IMR-90 (cell line): ENCODE results near the gene ST3GAL3. TPM values are rescaled to one million over a fixed set of nuclear protein-coding genes. Genes with fewer than 3 reads are reported as not detected.

Source experiments
- ATAC-seq: fragments of 200-7000 bp; cut with Tn5 transposase; 2 replicates; pipeline ENCODE4 v1.9.1; 2020; ENCODE audit warnings: low read depth, mild to moderate bottlenecking, moderate library complexity
- BruUV-seq: library from RNA; stranded (reverse); fragments of 400-500 nt; replicated peaks from 2 replicates; lab custom pipeline; 2021; lab: Mats Ljungman, UMichigan
- CTCF ChIA-PET: fragments of 300-600 bp; formaldehyde crosslinking; extraction: SDS; loops from one replicate; lab custom pipeline; 2021; ENCODE audit warnings: antibody characterized with exemption; lab: Yijun Ruan, JAX
- POLR2A ChIA-PET: fragments of 300-600 bp; sonication (Branson Sonifier 250); formaldehyde crosslinking; loops from one replicate; lab custom pipeline; 2022; ENCODE audit warnings: antibody characterized with exemption; ENCODE audit not compliant: unreplicated experiment; lab: Charles Lee
- DNase-seq: peaks from one replicate; pipeline ENCODE4 v3.0.0; 2013
- H2AFZ ChIP-seq: replicated peaks from 2 replicates; pipeline ENCODE3; 2013; ENCODE audit warnings: low read length, mild to moderate bottlenecking; ENCODE audit not compliant: poor library complexity
- H2AK5ac ChIP-seq: 2 replicates; pipeline ENCODE4 v1.6.1; 2013; ENCODE audit warnings: low read depth, low read length, inconsistent platforms
- H2AK9ac ChIP-seq: replicated peaks from 2 replicates; pipeline ENCODE3; 2013; ENCODE audit warnings: mild to moderate bottlenecking, low read depth, low read length, moderate library complexity; ENCODE audit not compliant: poor library complexity
- H2BK120ac ChIP-seq: 2 replicates; pipeline ENCODE4 v1.6.1; 2013; ENCODE audit warnings: low read depth, low read length, inconsistent platforms
- H2BK15ac ChIP-seq: 3 replicates; pipeline ENCODE4 v1.6.1; 2013; ENCODE audit warnings: low read depth, low read length, inconsistent platforms
- H2BK20ac ChIP-seq: 2 replicates; pipeline ENCODE4 v1.6.1; 2013; ENCODE audit warnings: low read depth, mild to moderate bottlenecking, inconsistent platforms, low read length, moderate library complexity
- H2BK5ac ChIP-seq: 2 replicates; pipeline ENCODE4 v1.6.1; 2013; ENCODE audit warnings: mild to moderate bottlenecking, low read depth, low read length, inconsistent platforms; ENCODE audit not compliant: poor library complexity, severe bottlenecking
- H3K14ac ChIP-seq: replicated peaks from 2 replicates; pipeline ENCODE4 v1.6.1; 2013; ENCODE audit warnings: low read depth, low read length, inconsistent platforms
- H3K18ac ChIP-seq: 2 replicates; pipeline ENCODE4 v1.6.1; 2013; ENCODE audit warnings: low read depth, low read length, control low read depth
- H3K23ac ChIP-seq: 2 replicates; pipeline ENCODE4 v1.6.1; 2013; ENCODE audit warnings: low read depth, low read length, inconsistent platforms
- H3K27ac ChIP-seq: 2 replicates; pipeline ENCODE4 v1.5.1; 2013; ENCODE audit warnings: mild to moderate bottlenecking, control low read depth, low read length; ENCODE audit not compliant: insufficient read depth
- H3K27me3 ChIP-seq: 2 replicates; pipeline ENCODE4 v1.6.1; 2013; ENCODE audit warnings: low read length; ENCODE audit not compliant: control insufficient read depth, insufficient read depth
- H3K36me3 ChIP-seq: 2 replicates; pipeline ENCODE4 v1.6.1; 2013; ENCODE audit warnings: low read length, mixed read lengths; ENCODE audit not compliant: control insufficient read depth, insufficient read depth
- H3K4ac ChIP-seq: 2 replicates; pipeline ENCODE4 v1.6.1; 2013; ENCODE audit warnings: low read depth, low read length, inconsistent platforms
- H3K4me1 ChIP-seq: 2 replicates; pipeline ENCODE4 v1.6.1; 2013; ENCODE audit warnings: low read length, mixed read lengths; ENCODE audit not compliant: control insufficient read depth, insufficient read depth
- H3K4me2 ChIP-seq: 2 replicates; pipeline ENCODE4 v1.6.1; 2013; ENCODE audit warnings: low read depth, mild to moderate bottlenecking, control low read depth, low read length, moderate library complexity
- H3K4me3 ChIP-seq: 2 replicates; pipeline ENCODE4 v1.5.1; 2013; ENCODE audit warnings: low read depth, mild to moderate bottlenecking, control low read depth, low read length, moderate library complexity; ENCODE audit not compliant: insufficient read depth
- H3K56ac ChIP-seq: 2 replicates; pipeline ENCODE4 v1.6.1; 2013; ENCODE audit warnings: low read length, inconsistent platforms; ENCODE audit not compliant: insufficient read depth; ENCODE audit errors: extremely low read depth
- H3K79me1 ChIP-seq, 2 experiments: 2 replicates each; pipeline ENCODE4 v1.6.1; 2013; ENCODE audit warnings: low read length in 2 of 2, inconsistent platforms in 1 of 2, low read depth in 1 of 2
- H3K9ac ChIP-seq: 2 replicates; pipeline ENCODE4 v1.6.1; 2013; ENCODE audit warnings: low read depth, low read length, control low read depth
- H3K9me1 ChIP-seq: 2 replicates; pipeline ENCODE4 v1.6.1; 2013; ENCODE audit warnings: low read length, inconsistent platforms; ENCODE audit not compliant: insufficient read depth
- H3K9me3 ChIP-seq: 2 replicates; pipeline ENCODE4 v1.6.1; 2013; ENCODE audit warnings: low read length; ENCODE audit not compliant: control insufficient read depth, insufficient read depth
- H4K20me1 ChIP-seq: 2 replicates; pipeline ENCODE4 v1.6.1; 2013; ENCODE audit warnings: low read length, inconsistent platforms; ENCODE audit not compliant: insufficient read depth
- H4K5ac ChIP-seq: 2 replicates; pipeline ENCODE4 v1.6.1; 2013; ENCODE audit warnings: mild to moderate bottlenecking, low read depth, low read length, control low read depth
- H4K8ac ChIP-seq, 2 experiments: 2 replicates each; pipeline ENCODE4 v1.6.1; 2013; ENCODE audit warnings: low read depth in 2 of 2, low read length in 2 of 2, control low read depth in 1 of 2, inconsistent platforms in 1 of 2
- H4K91ac ChIP-seq: 2 replicates; pipeline ENCODE4 v1.6.1; 2013; ENCODE audit warnings: low read depth, low read length, inconsistent platforms; ENCODE audit not compliant: insufficient read depth
- CHD1 ChIP-seq: IDR thresholded peaks from 2 replicates; pipeline ENCODE4 v1.6.1; 2012; ENCODE audit warnings: low read depth, low read length, improper control_type of control experiment
- WGBS, 2 experiments: methylation state at CpG; one replicate each; pipeline versions ENCODE4 v1.1.5 to v1.1.7; 2013; ENCODE audit warnings: missing lambda C conversion rate in 2 of 2; ENCODE audit not compliant: insufficient read length in 1 of 2; ENCODE audit errors: extremely low coverage in 2 of 2; 5-methylcytosine and 5-hydroxymethylcytosine counted together
- dilution Hi-C: fragments of 300-500 bp; cut with HindIII; formaldehyde crosslinking; loops from one replicate; pipeline ENCODE4 v1.14.3; 2018; ENCODE audit warnings: low sequenced_read_pairs; ENCODE audit not compliant: unreplicated experiment
- in situ Hi-C: fragments of 300-500 bp; cut with MboI; formaldehyde crosslinking; loops from 3 replicates; pipeline ENCODE4 v1.14.3; 2019; ENCODE audit warnings: low sequenced_read_pairs, inconsistent platforms, mixed read lengths
- intact Hi-C: fragments of 100-400 bp; cut with micrococcal nuclease; formaldehyde crosslinking; loops from 2 replicates; pipeline ENCODE4 v1.10.0; 2022
- polyA plus RNA-seq, 3 experiments: library from polyadenylated mRNA; depleted of rRNA; stranded (reverse); fragments of >200 nt; gene quantifications; 2 replicates each; pipeline ENCODE4 v1.2.3, GENCODE V29; 2012; ENCODE audit warnings: low replicate concordance in 1 of 3
- total RNA-seq: library from RNA; depleted of rRNA; stranded (reverse); fragments of >200 nt; gene quantifications from 2 replicates; pipeline ENCODE4 v1.2.3, GENCODE V29; 2012

Gene ST3GAL3
- total and polyA plus RNA-seq, 2 of the 4 experiments (the other 2 are of a cell fraction), result 12.0 to 14.8 TPM

DNA sequence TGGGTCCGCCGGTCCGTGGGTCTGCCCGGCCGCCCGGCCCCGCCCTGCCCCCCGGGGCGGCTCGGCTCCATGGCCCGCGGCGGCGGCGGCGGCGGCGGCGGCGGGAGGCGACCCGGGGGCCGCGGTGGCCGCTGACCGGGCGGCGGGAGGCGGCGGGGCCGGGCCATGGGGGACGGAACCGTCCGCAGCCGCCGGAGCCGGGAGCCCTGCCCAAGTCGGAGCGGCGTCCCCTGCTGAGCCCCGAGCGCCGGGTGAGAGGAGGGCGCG is 271.9 kb downstream of the ST3GAL3 start:
- Histone ChIP-seq H3K56ac (no peak overlapping the region), H3K9ac (no peak overlapping the region), H3K18ac (no peak overlapping the region), H2AK9ac (peak overlapping the region; percentile 93), H4K91ac (no peak overlapping the region), H3K4me2 (no peak overlapping the region), H2BK5ac (no peak overlapping the region), H3K4me3 (peak overlapping the region; percentile 72), H2BK20ac (no peak overlapping the region), H3K27me3 (no peaks in the 10 kb centered on the region), H3K27ac (peak overlapping the region; percentile 86; the same call in 1 of the 2 replicates), H3K4me1 (peaks cover 21% of the 10 kb centered on the region), H4K8ac (no peak overlapping the region; a peak in 1 of 4 replicates), H2BK120ac (no peak overlapping the region), H3K79me1 (peaks cover 47 to 81% of the 10 kb centered on the region in 2 experiments; a peak in 3 of 4 replicates), H3K23ac (no peak overlapping the region), H3K9me1 (peaks cover 37% of the 10 kb centered on the region), H3K14ac (no peak overlapping the region), H2BK15ac (no peak overlapping the region), H2AFZ (peak overlapping the region; percentile 78), H2AK5ac (no peak overlapping the region), H4K5ac (no peak overlapping the region), H4K20me1 (peaks cover 55% of the 10 kb centered on the region), H3K9me3 (no peaks in the 10 kb centered on the region), H3K36me3 (peaks cover 36% of the 10 kb centered on the region), H3K4ac (no peak overlapping the region)
- no peak for TF ChIP-seq CHD1
- no TSS peak for BruUV-seq
- intact Hi-C loops, result no loop called here
- ATAC-seq, result peak; percentile 1
- WGBS, 2 experiments, result 0% methylated on average over 3 of the region's 45 CpGs; no CpG with 5 or more reads in 1 of the 2 experiments
- ChIA-PET CTCF (no interaction called here), POLR2A (no interaction called here)
- in situ Hi-C loops, result no loop called here
- DNase-seq, result no peak
- dilution Hi-C loops, result no loop called here
